Progenitor cell of endocrine pancreas (in vitro differentiated cells): Measurements from ENCODE around the gene TSHZ3. TPM values are rescaled to one million over a fixed set of nuclear protein-coding genes. Genes with fewer than 3 reads are reported as not detected.

Experiments used
- DNase-seq: peaks from one replicate; pipeline ENCODE4 v3.0.0; 2021; ENCODE audit warnings: low spot score; ENCODE audit not compliant: unreplicated experiment
- H3K27ac Mint-ChIP-seq: 2 replicates; pipeline ENCODE4 v1.8.0; 2021; ENCODE audit warnings: mild to moderate bottlenecking, moderate library complexity, mixed read lengths
- H3K27me3 Mint-ChIP-seq: 2 replicates; pipeline ENCODE4 v1.8.0; 2021; ENCODE audit warnings: mixed read lengths
- H3K36me3 Mint-ChIP-seq: 2 replicates; pipeline ENCODE4 v1.8.0; 2022; ENCODE audit warnings: mixed read lengths; ENCODE audit not compliant: insufficient read depth
- H3K4me1 Mint-ChIP-seq: 2 replicates; pipeline ENCODE4 v1.8.0; 2021; ENCODE audit warnings: low read depth, mixed read lengths
- H3K4me3 Mint-ChIP-seq: 2 replicates; pipeline ENCODE4 v1.8.0; 2021; ENCODE audit warnings: low read depth, mild to moderate bottlenecking, moderate library complexity, mixed read lengths
- H3K9me3 Mint-ChIP-seq: 2 replicates; pipeline ENCODE4 v1.8.0; 2021; ENCODE audit warnings: low read depth, mixed read lengths
- CTCF ChIP-seq: fragments of 200-600 bp; sonication (generic); IDR thresholded peaks from one replicate; pipeline ENCODE4 v1.5.0; 2021; ENCODE audit warnings: antibody characterized with exemption, mild to moderate bottlenecking; ENCODE audit not compliant: unreplicated experiment
- total RNA-seq: library from RNA; stranded (reverse); gene quantifications from 2 replicates; pipeline ENCODE4 v1.2.1, GENCODE V29; 2021

Gene TSHZ3
- total RNA-seq, 1 donor from 2014 or later = 15.5 TPM

- H3K4me3 Mint-ChIP-seq = no peak overlapping the region
- H3K4me1 Mint-ChIP-seq = peaks cover 18% of the 10 kb centered on the region
- no peak for DNase-seq
- peaks cover under 1% of the 10 kb centered on the region for H3K27me3 Mint-ChIP-seq
- peaks cover 1% of the 10 kb centered on the region for H3K36me3 Mint-ChIP-seq
- TF ChIP-seq CTCF = no peak
- no peaks in the 10 kb centered on the region for H3K9me3 Mint-ChIP-seq
- H3K27ac Mint-ChIP-seq = no peak overlapping the region
Measured at GRCh38 chr19:31304831-31305312, 44.4 kb downstream of the TSHZ3 start.

DNA sequence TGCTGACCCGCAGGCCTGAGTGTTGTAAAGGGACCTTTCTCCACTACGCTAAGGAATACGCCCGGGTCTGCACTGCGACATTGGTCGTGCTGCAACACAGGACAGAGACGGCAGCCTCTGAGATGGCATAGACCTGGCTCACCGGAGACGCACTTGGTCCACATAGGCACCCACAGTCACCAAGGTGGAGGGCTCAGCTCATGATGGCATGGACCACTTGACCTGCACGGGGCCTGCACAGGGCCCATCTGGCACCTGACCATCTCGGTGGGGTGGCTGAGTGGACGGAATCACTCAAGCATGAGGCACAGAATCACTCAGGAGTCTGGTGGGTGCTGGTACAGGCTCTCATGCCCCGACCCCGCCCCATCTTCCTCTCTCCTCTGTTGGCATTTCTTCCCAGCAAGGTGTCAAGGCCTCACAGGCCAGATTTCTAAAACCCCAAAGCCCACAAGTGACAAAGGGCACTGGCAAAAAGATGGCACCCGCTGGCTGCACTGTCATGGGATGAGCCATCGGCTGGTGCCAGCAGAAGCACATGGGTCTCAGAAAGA is 45.9 kb downstream of the TSHZ3 start:
- no peaks in the 10 kb centered on the region for H3K36me3 Mint-ChIP-seq
- TF ChIP-seq CTCF = no peak
- H3K9me3 Mint-ChIP-seq = no peaks in the 10 kb centered on the region
- no peak overlapping the region for H3K4me3 Mint-ChIP-seq
- no peak overlapping the region for H3K27ac Mint-ChIP-seq
- no peaks in the 10 kb centered on the region for H3K27me3 Mint-ChIP-seq
- DNase-seq = no peak
- peaks cover 26% of the 10 kb centered on the region for H3K4me1 Mint-ChIP-seq

DNA sequence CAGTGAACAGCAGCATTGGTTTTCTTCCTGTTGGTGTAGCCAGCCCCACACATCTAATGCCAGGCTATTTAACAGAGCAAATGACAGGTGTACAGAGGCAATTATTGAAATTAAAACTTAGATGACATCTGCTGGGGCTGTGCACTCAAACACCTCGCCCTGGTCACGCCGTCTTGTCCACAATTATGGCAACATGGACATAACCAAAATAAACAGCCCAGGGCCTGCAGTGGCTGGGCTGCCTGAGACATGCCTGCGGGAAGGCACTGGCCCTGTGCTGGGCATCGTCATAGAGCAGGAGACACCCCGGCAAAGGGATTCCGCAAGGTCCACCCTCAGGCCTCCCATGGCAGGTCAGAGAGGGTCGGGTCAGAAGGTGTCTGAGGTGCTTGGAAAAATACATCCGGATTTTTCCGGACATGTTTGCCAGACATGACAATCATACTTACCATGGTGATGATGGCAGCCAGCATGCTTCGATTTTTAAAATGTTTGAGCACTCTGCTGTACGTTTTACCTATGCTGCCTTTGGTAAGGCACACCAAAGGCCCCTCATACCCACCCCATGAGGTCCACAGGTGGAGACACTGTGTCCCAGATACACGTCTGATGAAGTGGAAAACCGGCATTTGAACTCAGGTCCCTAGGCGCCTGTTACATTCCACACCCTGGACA is 47.8 kb downstream of the TSHZ3 start:
- no peak for DNase-seq
- H3K9me3 Mint-ChIP-seq = no peaks in the 10 kb centered on the region
- peaks cover 26% of the 10 kb centered on the region for H3K4me1 Mint-ChIP-seq
- no peak for TF ChIP-seq CTCF
- no peaks in the 10 kb centered on the region for H3K27me3 Mint-ChIP-seq
- no peak overlapping the region for H3K4me3 Mint-ChIP-seq
- H3K36me3 Mint-ChIP-seq = no peaks in the 10 kb centered on the region
- no peak overlapping the region for H3K27ac Mint-ChIP-seq

GRCh38 chr19:31300422-31300821 is 48.8 kb downstream of the TSHZ3 start:
- Mint-ChIP-seq H3K27ac (no peak overlapping the region), H3K9me3 (no peaks in the 10 kb centered on the region), H3K4me1 (peaks cover 26% of the 10 kb centered on the region), H3K36me3 (peaks cover 1% of the 10 kb centered on the region), H3K27me3 (no peaks in the 10 kb centered on the region), H3K4me3 (no peak overlapping the region)
- no peak for TF ChIP-seq CTCF
- no peak for DNase-seq

GRCh38 chr19:31299665-31300064 is 49.6 kb downstream of the TSHZ3 start:
- Mint-ChIP-seq H3K36me3 (peaks cover 1% of the 10 kb centered on the region), H3K27ac (peak overlapping the region; percentile 50), H3K9me3 (no peaks in the 10 kb centered on the region), H3K27me3 (no peaks in the 10 kb centered on the region), H3K4me1 (peaks cover 26% of the 10 kb centered on the region), H3K4me3 (no peak overlapping the region)
- no peak for DNase-seq
- TF ChIP-seq CTCF = no peak
